Muscle of leg (tissue), 11 donors: ENCODE results near the gene MCC. TPM values are rescaled to one million over a fixed set of nuclear protein-coding genes. Genes with fewer than 3 reads are reported as not detected.

Source experiments
- DNase-seq: peaks from one replicate; pipeline ENCODE4 v3.0.0; 2013
- H3K27ac ChIP-seq: one replicate; pipeline ENCODE4 v1.5.1; 2013; ENCODE audit warnings: mild to moderate bottlenecking, low read length, control low read depth
- H3K27me3 ChIP-seq: one replicate; pipeline ENCODE4 v1.6.1; 2013; ENCODE audit warnings: low read length; ENCODE audit not compliant: control insufficient read depth, insufficient read depth
- H3K36me3 ChIP-seq: one replicate; pipeline ENCODE4 v1.6.1; 2013; ENCODE audit warnings: low read length; ENCODE audit not compliant: control insufficient read depth, insufficient read depth
- H3K4me1 ChIP-seq: one replicate; pipeline ENCODE4 v1.6.1; 2013; ENCODE audit warnings: low read length; ENCODE audit not compliant: control insufficient read depth, insufficient read depth
- H3K4me3 ChIP-seq: one replicate; pipeline ENCODE4 v1.5.1; 2013; ENCODE audit warnings: low read length, control low read depth
- H3K9me3 ChIP-seq: replicated peaks from 2 replicates; pipeline ENCODE4 v1.6.1; 2013; ENCODE audit warnings: low read depth, low read length; ENCODE audit not compliant: control insufficient read depth
- WGBS: methylation state at CpG from one replicate; pipeline ENCODE4 v1.1.5; 2013; ENCODE audit warnings: missing lambda C conversion rate; ENCODE audit not compliant: insufficient coverage; 5-methylcytosine and 5-hydroxymethylcytosine counted together
- polyA plus RNA-seq, 8 donors: library from polyadenylated mRNA; unstranded; fragments of 120-200 nt; gene quantifications; one replicate each; pipeline versions ENCODE4 v1.2.1 to v1.2.3, GENCODE V29; 2013; ENCODE audit warnings: inconsistent platforms in 1 of 8, low replicate concordance in 1 of 8; ENCODE audit not compliant: insufficient read length in 8 of 8, insufficient read depth in 1 of 8
- total RNA-seq: library from RNA; stranded (reverse); fragments of 120-200 nt; gene quantifications from one replicate; pipeline ENCODE4 v1.2.4, GENCODE V29; 2013

MCC gene
- total and polyA plus RNA-seq, 9 donors, result 12.1 to 19.6 (median 17.0) TPM

DNA sequence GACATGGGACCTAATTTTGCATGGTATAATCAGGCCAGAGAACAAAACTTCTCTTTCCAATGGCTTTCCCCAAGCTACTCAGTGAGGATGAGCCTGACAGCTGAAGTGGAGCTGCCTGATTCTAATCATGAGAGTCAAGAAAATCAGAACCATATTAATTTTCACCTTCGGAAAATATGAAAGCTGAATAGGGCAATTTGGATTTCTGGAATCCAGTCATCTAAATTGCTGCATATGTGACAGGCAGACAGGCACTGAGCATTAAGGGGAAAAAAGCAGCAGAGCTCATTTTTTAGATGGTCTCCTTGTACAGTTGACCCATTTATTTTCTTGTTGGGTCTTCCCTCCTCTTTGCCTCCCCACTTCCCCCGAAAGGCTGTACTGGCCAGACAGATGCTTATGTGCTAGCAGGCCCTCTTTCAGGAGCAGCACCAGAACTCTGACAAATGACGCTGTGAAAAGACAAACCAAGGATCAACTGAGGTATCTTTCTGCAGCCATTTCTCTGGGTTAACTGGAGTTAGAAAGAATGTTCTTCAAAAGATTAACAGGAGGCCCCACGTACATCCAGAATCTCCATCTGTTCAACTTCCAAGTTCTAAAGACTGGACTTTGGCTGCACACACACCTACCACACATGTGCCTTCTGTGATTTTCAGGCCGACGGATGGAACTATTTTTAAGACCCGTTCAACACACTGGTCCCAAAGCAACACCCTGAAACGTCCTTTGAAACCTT is 336.4 kb downstream of the MCC start:
- Histone ChIP-seq H3K4me1 (no peaks in the 10 kb centered on the region), H3K4me3 (no peak overlapping the region), H3K9me3 (no peaks in the 10 kb centered on the region), H3K27ac (no peak overlapping the region), H3K36me3 (no peaks in the 10 kb centered on the region), H3K27me3 (no peaks in the 10 kb centered on the region)
- DNase-seq, result no peak
- WGBS, result 67% methylated on average over 8 of the region's 8 CpGs

DNA sequence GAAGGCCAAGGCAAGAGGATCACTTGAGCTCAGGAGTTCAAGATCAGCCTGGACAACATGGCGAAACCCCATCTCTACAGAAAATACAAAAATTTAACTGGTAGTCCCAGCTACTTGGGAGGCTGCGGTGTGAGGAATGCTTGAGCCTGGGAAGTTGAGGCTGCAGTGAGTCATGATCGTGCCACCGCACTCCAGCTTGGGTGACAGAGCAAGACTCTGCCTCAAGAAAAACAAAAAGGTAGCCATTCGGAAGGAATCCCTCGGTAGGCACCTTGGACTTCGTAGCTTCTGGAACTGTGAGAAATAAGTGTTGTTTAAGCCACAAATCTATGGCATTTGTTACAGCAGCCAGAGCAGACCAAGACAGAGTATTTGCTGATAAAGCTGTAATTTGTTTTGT is 337.4 kb downstream of the MCC start:
- no peaks in the 10 kb centered on the region for H3K27me3 ChIP-seq

DNA sequence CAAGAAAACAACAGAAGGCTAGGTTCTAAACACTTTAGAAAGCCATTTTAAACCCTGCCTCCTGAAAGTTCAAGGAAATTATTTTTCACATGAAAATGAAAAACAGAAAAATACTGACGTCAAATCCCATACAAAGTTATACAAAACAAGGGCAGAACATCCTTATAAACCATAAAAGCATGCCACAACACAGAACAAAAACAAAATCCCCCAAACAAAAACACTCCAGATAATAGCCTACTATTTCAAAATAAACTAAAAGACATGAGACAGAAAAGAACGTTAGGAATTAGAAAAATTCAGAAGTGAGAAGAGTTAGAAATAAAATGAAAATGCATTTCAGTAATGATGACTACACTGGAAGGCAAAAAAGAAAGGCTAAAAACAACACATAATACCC is 338.0 kb downstream of the MCC start:
- H3K9me3 ChIP-seq, result no peaks in the 10 kb centered on the region
- no peaks in the 10 kb centered on the region for H3K27me3 ChIP-seq
- H3K27ac ChIP-seq, result no peak overlapping the region
- no peak overlapping the region for H3K4me3 ChIP-seq
- H3K36me3 ChIP-seq, result no peaks in the 10 kb centered on the region
- no peak for DNase-seq
- H3K4me1 ChIP-seq, result no peaks in the 10 kb centered on the region
- no CpG with 5 or more reads among the region's 2 CpGs for WGBS

More for the DNA sequence above, 337.4 kb downstream of the MCC start:
- Histone ChIP-seq H3K4me1 (no peaks in the 10 kb centered on the region), H3K4me3 (no peak overlapping the region), H3K9me3 (no peaks in the 10 kb centered on the region), H3K36me3 (no peaks in the 10 kb centered on the region), H3K27ac (no peak overlapping the region)
- WGBS, result 99% methylated on average over 6 of the region's 7 CpGs
- no peak for DNase-seq

DNA sequence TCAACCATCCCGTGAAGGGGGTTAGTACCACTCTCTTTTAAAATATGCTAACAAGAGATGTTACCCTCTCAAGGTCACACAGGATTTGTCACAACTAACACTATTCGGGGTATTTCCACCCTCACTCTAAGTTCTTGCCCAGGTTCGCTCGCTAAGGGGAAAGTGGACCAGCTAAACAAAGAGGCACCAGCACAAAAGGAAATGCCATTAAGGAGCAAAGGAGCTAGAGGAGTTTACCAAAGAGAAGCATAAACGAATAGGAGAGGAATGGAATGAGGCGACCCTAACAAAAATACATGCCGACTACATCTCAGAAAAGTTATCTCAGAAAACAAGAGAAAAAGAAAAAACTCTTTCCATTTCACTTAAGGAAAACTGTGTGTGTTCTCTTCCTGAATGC is 340.7 kb downstream of the MCC start:
- Histone ChIP-seq H3K27ac (no peak overlapping the region), H3K9me3 (no peaks in the 10 kb centered on the region), H3K4me3 (no peak overlapping the region), H3K36me3 (no peaks in the 10 kb centered on the region), H3K4me1 (no peaks in the 10 kb centered on the region), H3K27me3 (no peaks in the 10 kb centered on the region)
- no peak for DNase-seq
- 80% methylated on average over 2 of the region's 7 CpGs for WGBS

DNA sequence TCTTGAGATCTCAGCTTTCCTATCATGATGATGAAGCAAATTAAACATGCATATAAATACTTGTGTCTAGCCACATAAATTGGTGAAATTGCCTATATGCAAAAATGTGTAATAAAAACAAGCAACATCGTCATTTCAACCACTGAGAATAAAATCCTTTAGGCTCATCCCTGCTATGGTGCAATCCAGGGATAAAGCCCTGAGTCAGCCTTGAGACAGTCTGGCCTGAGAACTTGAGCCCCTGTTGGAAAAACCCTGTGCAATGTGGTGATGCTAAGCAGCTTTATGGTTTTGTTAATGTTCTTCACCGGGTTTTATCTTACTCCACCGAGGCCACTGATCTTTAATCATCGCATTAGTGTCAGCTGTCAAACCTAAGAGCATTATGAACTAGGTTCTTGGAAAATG is 341.1 kb downstream of the MCC start:
- Histone ChIP-seq H3K27ac (no peak overlapping the region), H3K36me3 (no peaks in the 10 kb centered on the region), H3K9me3 (no peaks in the 10 kb centered on the region), H3K4me3 (no peak overlapping the region), H3K4me1 (no peaks in the 10 kb centered on the region), H3K27me3 (no peaks in the 10 kb centered on the region)
- DNase-seq, result no peak
- WGBS, result 36% methylated on average over 3 of the region's 4 CpGs

DNA sequence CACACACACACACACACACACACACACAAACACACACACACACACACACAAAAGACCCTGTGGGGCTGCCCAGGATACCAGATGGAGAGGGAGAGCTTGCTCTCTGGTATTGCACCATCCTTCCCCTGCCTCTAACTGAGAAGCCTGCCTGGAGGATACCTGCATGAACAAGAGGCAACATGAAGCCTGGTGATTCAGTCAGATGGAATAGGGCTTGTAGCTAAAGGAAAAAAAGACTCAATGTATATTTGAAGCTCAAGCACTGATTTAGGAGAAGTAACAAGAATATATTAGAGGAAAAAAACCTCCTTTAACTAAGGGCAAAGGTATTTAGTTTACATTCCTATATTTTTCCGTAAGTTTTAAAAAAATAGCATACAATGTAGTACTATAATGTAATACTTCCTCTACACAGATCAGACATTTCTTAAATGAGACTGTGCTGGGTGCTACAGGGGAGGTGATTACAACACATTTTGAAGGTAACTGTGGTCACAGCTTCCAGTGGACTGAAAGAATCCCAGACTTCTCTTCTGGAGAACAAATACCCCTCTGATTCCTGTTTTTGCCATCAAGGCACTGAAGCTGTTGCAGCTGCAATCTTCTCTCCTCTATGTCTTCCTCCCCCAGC is 342.4 kb downstream of the MCC start:
- no peak overlapping the region for H3K4me3 ChIP-seq
- no peaks in the 10 kb centered on the region for H3K36me3 ChIP-seq
- no peak for DNase-seq
- no CpG with 5 or more reads among the region's 1 CpG for WGBS
- H3K4me1 ChIP-seq, result peaks cover 3% of the 10 kb centered on the region
- H3K27me3 ChIP-seq, result no peaks in the 10 kb centered on the region
- H3K27ac ChIP-seq, result no peak overlapping the region
- H3K9me3 ChIP-seq, result no peaks in the 10 kb centered on the region

DNA sequence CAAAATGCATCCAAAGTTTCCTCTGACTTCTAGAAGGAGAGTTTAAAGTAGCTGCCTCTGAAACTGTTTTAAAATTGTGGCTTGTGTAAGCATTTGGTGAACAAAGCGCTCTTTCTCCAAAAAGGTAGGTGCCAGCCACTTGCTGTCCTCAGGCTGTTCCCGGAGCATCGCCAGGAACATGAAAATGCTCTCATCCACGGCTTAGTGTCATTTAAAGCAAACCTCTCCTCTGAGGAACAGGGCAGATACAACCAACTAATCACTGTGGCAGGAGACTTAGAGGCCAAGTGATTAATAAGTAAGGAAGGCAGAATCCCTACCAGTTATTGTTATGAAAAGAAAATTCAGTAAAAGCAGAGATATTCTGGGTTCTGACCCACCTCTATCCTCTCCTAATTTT is 346.1 kb downstream of the MCC start:
- H3K27me3 ChIP-seq, result no peaks in the 10 kb centered on the region
- no CpG with 5 or more reads among the region's 4 CpGs for WGBS
- H3K4me3 ChIP-seq, result no peak overlapping the region
- H3K4me1 ChIP-seq, result peaks cover 3% of the 10 kb centered on the region
- no peak for DNase-seq
- no peaks in the 10 kb centered on the region for H3K36me3 ChIP-seq
- H3K9me3 ChIP-seq, result no peaks in the 10 kb centered on the region
- no peak overlapping the region for H3K27ac ChIP-seq

DNA sequence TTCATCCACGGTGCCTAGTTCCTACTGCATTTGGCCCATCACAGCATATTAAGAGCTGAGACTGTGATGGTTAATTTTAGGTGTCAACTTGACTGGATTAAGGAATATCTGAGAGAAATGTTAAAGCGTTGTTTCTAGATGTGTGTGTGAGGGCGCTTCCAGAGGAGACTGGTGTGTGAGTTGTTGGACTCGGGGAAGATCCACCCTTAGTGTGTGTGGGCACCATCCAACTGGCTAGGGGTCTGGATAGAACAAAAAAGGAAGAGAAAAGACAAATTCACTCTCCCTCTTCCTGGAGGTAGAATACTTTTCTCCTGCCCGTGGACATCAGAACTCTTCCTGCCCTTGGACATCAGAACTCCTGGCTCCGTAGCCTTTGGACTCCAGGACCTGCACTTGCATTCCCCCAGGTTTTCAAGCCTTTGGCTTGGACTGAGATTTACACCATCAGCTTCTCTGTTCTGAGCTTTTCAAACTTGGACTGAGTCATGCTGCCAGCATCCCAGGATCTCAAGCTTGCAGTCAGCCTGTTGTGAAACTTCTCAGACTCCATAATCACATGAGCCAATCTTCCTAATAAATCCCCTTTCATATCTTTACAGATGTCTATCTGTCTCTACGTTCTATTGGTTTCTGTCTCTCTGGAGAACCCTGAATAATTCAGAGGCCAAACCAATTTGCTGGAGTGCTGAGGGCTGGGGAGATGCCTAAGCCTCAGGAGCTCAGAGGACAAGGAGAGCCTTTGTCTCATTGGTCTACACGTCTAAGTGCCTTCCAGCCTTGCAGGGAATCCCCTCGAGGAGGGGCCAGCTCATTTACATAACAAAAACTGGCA is 347.2 kb downstream of the MCC start:
- H3K4me1 ChIP-seq, result peaks cover 3% of the 10 kb centered on the region
- no peak overlapping the region for H3K4me3 ChIP-seq
- H3K9me3 ChIP-seq, result no peaks in the 10 kb centered on the region
- no peak overlapping the region for H3K27ac ChIP-seq
- peak; percentile 37 for DNase-seq
- no peaks in the 10 kb centered on the region for H3K27me3 ChIP-seq
- H3K36me3 ChIP-seq, result no peaks in the 10 kb centered on the region
- WGBS, result 75% methylated on average over 5 of the region's 9 CpGs

DNA sequence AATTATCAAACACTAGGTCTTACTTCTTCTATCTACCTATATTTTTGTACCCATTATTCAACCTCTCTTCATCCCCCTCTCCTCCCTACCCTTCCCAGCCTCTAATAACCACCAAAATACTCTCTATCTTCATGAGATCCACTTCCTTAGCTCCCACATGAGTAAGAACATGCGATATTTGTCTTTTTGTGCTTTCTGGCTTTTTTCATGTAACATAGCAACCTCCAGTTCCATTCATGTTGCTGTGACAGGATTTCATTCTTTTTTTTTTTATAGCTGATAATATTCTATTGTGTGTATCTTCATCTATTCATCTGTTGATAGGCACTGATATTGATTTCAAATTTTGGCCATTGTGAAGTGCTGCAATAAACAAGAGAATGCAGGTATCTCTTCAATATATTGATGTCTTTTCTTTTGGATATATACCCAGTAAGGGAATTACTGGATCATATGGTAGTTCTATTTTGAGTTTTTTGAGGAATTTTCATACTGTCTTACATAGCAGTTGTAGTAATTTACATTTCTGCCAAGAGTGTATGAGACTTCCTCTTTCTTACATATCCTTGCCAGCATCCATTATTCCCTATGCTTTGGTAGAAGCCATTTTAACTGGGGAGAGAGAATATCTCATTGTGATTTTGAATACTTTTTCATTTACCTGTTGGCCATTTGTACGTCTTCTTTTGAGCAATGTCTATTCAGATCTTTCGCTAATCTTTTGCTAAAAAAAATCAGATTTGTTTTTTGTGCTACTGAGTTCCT is 354.9 kb downstream of the MCC start:
- H3K36me3 ChIP-seq, result no peaks in the 10 kb centered on the region
- DNase-seq, result peak; percentile 87
- no peaks in the 10 kb centered on the region for H3K9me3 ChIP-seq
- no peak overlapping the region for H3K4me3 ChIP-seq
- H3K27ac ChIP-seq, result peak overlapping the region; percentile 56
- H3K27me3 ChIP-seq, result no peaks in the 10 kb centered on the region
- H3K4me1 ChIP-seq, result no peaks in the 10 kb centered on the region
- no CpG with 5 or more reads among the region's 3 CpGs for WGBS

DNA sequence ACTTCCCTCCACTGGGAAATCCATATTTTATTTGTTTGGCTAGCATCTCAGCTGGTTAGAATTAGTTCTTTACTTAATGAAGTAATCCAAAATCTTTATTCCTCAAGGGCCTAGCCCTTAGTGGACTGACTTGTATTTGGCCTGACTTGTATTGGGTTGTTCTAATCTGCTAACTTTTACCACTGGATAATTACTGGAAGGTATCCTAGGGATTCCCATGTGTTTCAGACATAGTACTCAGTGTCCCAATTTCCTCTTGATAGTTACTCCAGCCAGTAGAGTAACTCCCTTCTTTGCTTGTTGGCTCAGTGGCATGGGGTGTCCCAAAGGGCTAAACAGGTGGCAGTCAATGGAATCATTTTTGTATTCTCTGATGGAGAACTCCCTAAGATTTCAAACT is 355.7 kb downstream of the MCC start:
- Histone ChIP-seq H3K36me3 (no peaks in the 10 kb centered on the region), H3K27me3 (no peaks in the 10 kb centered on the region), H3K4me1 (no peaks in the 10 kb centered on the region), H3K27ac (peak overlapping the region; percentile 43), H3K4me3 (no peak overlapping the region), H3K9me3 (no peaks in the 10 kb centered on the region)
- peak; percentile 76 for DNase-seq
